Stimulated activated CD8-positive, alpha-beta memory T cell treated with anti-CD3 and anti-CD28 coated beads, Interleukin-7, amount 100 ng/mL, for 24 hours (primary cell): Measurements from ENCODE around the gene ARF6.

Experiments used
- DNase-seq: peaks from one replicate; pipeline ENCODE4 v3.0.0-alpha.2; 2020; ENCODE audit warnings: low read depth

The ARF6 gene

DNA sequence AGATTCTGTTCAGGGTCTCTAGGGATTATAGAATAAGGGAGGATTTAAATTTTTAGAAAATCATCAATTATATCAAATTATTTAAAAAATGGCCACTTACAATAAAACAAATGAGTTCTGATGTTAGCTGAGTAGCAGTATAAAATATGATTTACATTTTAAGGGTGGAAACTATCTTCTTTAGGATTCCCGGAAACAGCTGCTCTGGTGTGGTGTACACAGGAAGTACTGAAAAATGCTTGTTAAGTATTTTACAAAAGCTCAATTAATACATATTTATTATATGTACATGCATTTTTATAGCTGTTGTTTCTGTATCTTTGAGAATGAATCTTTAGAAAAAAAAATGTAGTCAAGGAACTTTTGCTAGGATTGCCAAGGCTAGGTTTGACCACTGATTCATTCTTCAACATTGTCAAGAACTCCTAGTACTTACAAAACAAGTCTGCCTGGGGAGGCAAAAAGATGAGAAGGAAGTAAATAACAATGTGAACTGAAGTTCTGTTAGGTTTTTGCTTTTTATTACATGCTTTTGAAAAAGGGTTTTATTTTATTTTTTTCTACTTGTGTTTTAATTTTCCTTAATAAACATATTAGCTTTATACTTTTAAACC is 48.0 kb downstream of the ARF6 start:
- no peak for DNase-seq

- DNase-seq: no peak
These were observed 49.2 kb downstream of the ARF6 start for GRCh38 chr14:49942090-49942489.

DNA sequence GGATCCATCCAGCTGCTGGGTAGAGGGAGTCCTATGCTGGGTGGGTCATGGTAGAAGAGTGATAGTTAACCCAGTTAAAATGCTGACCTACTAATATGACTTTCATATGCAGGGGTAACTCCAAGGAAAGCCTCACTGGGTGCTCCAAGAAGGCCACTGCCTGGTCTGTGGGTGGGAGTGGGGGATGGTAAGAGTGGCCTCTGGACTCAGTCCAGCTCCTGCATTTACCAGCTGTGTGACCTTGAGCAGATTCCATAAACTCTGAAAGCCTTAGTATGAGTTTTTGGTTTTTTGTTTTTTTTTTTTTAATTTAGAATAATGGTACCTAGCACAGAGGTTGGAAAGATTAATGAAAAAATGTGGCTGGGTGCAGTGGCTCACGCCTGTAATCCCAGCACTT is 51.6 kb downstream of the ARF6 start:
- no peak for DNase-seq

DNA sequence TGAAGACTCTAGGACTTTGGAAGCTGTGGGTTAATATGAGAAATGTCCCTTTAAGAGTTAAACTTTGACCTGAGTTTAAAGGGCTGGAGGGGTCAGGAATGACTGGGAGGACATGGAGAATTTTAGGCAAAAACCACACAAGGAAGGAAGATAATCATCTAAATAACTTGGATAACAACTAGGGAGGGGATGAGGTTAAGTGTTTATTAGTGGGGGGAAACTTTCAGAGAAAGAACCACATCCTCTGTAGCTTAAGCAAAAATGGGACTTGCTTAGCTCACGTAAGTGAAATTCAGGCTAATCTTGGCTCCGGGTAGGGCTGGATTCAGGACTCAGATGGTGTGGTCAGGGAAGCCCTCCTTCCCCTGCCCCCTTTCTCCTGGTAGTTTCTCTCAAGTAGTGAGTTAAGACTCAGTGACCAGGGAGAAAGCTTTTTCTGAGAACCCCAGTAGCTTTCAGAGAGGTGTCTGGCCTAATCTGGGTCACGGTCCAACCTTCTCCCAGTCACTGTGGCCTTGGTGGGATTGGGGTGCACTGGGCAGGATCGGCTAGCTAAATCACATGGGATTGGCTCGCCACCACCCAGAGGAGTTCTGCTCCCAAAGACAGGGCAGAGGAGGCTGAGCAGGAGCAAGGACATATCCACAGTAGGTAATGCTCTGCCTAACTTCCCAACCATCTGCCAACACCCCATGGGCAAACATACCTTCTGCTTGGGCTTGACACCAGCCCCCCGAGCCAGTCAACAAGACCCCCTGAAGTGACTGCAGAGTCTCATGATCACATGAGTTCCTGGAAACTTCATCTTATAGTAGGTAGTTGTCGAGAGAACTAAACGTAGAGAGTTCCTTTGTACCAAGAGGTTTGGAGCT is 52.8 kb downstream of the ARF6 start:
- no peak for DNase-seq
